ENCODE measurements around the gene AAGAB. TPM values are rescaled to one million over a fixed set of nuclear protein-coding genes. Genes with fewer than 3 reads are reported as not detected.

The AAGAB gene
- total and polyA plus RNA-seq, 7 experiments from 2014 or later = 19.5 to 47.8 (median 25.7) TPM

- POLR2A ChIA-PET = no interaction called here
- no peak overlapping the region for H3K27ac Mint-ChIP-seq
- H3K9me3 Mint-ChIP-seq = no peaks in the 10 kb centered on the region
- no peaks in the 10 kb centered on the region for H3K27me3 Mint-ChIP-seq
- no peak overlapping the region for H3K4me3 Mint-ChIP-seq
- H3K27ac ChIP-seq (ENCODE audit: low read depth, low read length) = no peak overlapping the region
- ATAC-seq (no peak), DNase-seq (no peak)
- intact Hi-C loops (cut with micrococcal nuclease) = no loop called here
- H3K9me3 ChIP-seq (ENCODE audit: control insufficient read depth in 2 of 3, low read length in 3 of 3) = no peaks in the 10 kb centered on the region
- H3K36me3 ChIP-seq (ENCODE audit: control insufficient read depth in 2 of 3, insufficient read depth in 3 of 3, low read length in 3 of 3) = peaks cover 6 to 44% (median 16%) of the 10 kb centered on the region in 3 experiments
- peaks cover 8 to 25% (median 13%) of the 10 kb centered on the region in 7 donors for H3K4me1 Mint-ChIP-seq
- peaks cover 24 to 73% (median 62%) of the 10 kb centered on the region in 5 donors for H3K36me3 Mint-ChIP-seq
- no peaks in the 10 kb centered on the region for H3K27me3 ChIP-seq (ENCODE audit: control insufficient read depth in 2 of 2, insufficient read depth in 2 of 2, low read length in 2 of 2)
- peaks cover 0 to 13% of the 10 kb centered on the region in 2 donors for H3K4me1 ChIP-seq (ENCODE audit: control insufficient read depth in 2 of 2, insufficient read depth in 2 of 2, low read length in 2 of 2)
- H3K4me3 ChIP-seq (ENCODE audit: low read length) = no peak overlapping the region
- CTCF ChIA-PET = no interaction called here
These were observed 21.9 kb downstream of the AAGAB start for GRCh38 chr15:67232591-67232990.

- Histone ChIP-seq H3K4me3 (ENCODE audit: low read length) (no peak overlapping the region), H3K4me1 (ENCODE audit: control insufficient read depth in 2 of 2, insufficient read depth in 2 of 2, low read length in 2 of 2) (peaks cover 0 to 14% of the 10 kb centered on the region in 2 donors), H3K36me3 (ENCODE audit: control insufficient read depth in 2 of 3, insufficient read depth in 3 of 3, low read length in 3 of 3) (peaks cover 6 to 43% (median 16%) of the 10 kb centered on the region in 3 experiments), H3K9me3 (ENCODE audit: control insufficient read depth in 2 of 3, low read length in 3 of 3) (no peaks in the 10 kb centered on the region), H3K27me3 (ENCODE audit: control insufficient read depth in 2 of 2, insufficient read depth in 2 of 2, low read length in 2 of 2) (no peaks in the 10 kb centered on the region), H3K27ac (ENCODE audit: low read depth, low read length) (no peak overlapping the region)
- no peaks in the 10 kb centered on the region for H3K9me3 Mint-ChIP-seq
- peaks cover 24 to 70% (median 59%) of the 10 kb centered on the region in 5 donors for H3K36me3 Mint-ChIP-seq
- H3K27me3 Mint-ChIP-seq = no peaks in the 10 kb centered on the region
- no peak for ATAC-seq
- intact Hi-C loops (cut with micrococcal nuclease) = no loop called here
- no peak for DNase-seq
- H3K4me1 Mint-ChIP-seq = peaks cover 8 to 13% (median 9%) of the 10 kb centered on the region in 7 donors
- no peak overlapping the region for H3K4me3 Mint-ChIP-seq
- H3K27ac Mint-ChIP-seq = no peak overlapping the region
- POLR2A ChIA-PET = no interaction called here
- CTCF ChIA-PET = interaction anchor here (0.7 to 1.2 kb wide), 3 partner anchors 10 to 226 kb away, joined by 3 to 4 read pairs (median 3); no protein-coding TSS in a partner anchor
These were observed 24.0 kb downstream of the AAGAB start for GRCh38 chr15:67230504-67230903.

- no peak for ATAC-seq
- Histone ChIP-seq H3K9me3 (ENCODE audit: control insufficient read depth in 2 of 3, low read length in 3 of 3) (no peaks in the 10 kb centered on the region), H3K27me3 (ENCODE audit: control insufficient read depth in 2 of 2, insufficient read depth in 2 of 2, low read length in 2 of 2) (no peaks in the 10 kb centered on the region), H3K4me3 (ENCODE audit: low read length) (no peak overlapping the region), H3K36me3 (ENCODE audit: control insufficient read depth in 2 of 3, insufficient read depth in 3 of 3, low read length in 3 of 3) (peaks cover 6 to 33% (median 16%) of the 10 kb centered on the region in 3 experiments), H3K27ac (ENCODE audit: low read depth, low read length) (no peak overlapping the region), H3K4me1 (ENCODE audit: control insufficient read depth in 2 of 2, insufficient read depth in 2 of 2, low read length in 2 of 2) (peaks cover 0 to 14% of the 10 kb centered on the region in 2 donors)
- Mint-ChIP-seq H3K4me3 (no peak overlapping the region), H3K27ac (no peak overlapping the region), H3K4me1 (peaks cover 8 to 13% (median 9%) of the 10 kb centered on the region in 7 donors), H3K9me3 (no peaks in the 10 kb centered on the region), H3K36me3 (peaks cover 16 to 57% (median 40%) of the 10 kb centered on the region in 5 donors), H3K27me3 (no peaks in the 10 kb centered on the region)
- ChIA-PET POLR2A (no interaction called here), CTCF (no interaction called here)
- intact Hi-C loops (cut with micrococcal nuclease) = no loop called here
- no peak for DNase-seq
These were observed 26.2 kb downstream of the AAGAB start for GRCh38 chr15:67228286-67228685.

- Histone ChIP-seq H3K36me3 (ENCODE audit: control insufficient read depth in 2 of 3, insufficient read depth in 3 of 3, low read length in 3 of 3) (peaks cover 6 to 30% (median 16%) of the 10 kb centered on the region in 3 experiments), H3K4me1 (ENCODE audit: control insufficient read depth in 2 of 2, insufficient read depth in 2 of 2, low read length in 2 of 2) (peaks cover 0 to 14% of the 10 kb centered on the region in 2 donors), H3K9me3 (ENCODE audit: control insufficient read depth in 2 of 3, low read length in 3 of 3) (no peaks in the 10 kb centered on the region), H3K27ac (ENCODE audit: low read depth, low read length) (no peak overlapping the region), H3K27me3 (ENCODE audit: control insufficient read depth in 2 of 2, insufficient read depth in 2 of 2, low read length in 2 of 2) (no peaks in the 10 kb centered on the region), H3K4me3 (ENCODE audit: low read length) (no peak overlapping the region)
- Mint-ChIP-seq H3K9me3 (no peaks in the 10 kb centered on the region), H3K36me3 (peaks cover 16 to 53% (median 36%) of the 10 kb centered on the region in 5 donors), H3K27ac (no peak overlapping the region), H3K4me3 (no peak overlapping the region), H3K27me3 (no peaks in the 10 kb centered on the region), H3K4me1 (peaks cover 8 to 13% (median 9%) of the 10 kb centered on the region in 7 donors)
- intact Hi-C loops (cut with micrococcal nuclease) = no loop called here
- ChIA-PET POLR2A (no interaction called here), CTCF (interaction anchor here (0.6 kb wide), 1 partner anchor 292 kb away, joined by 3 read pairs; no protein-coding TSS in a partner anchor)
- no peak for ATAC-seq
- no peak for DNase-seq
These were observed 26.6 kb downstream of the AAGAB start for GRCh38 chr15:67227846-67228245.

- H3K9me3 ChIP-seq (ENCODE audit: control insufficient read depth in 2 of 3, low read length in 3 of 3) = no peaks in the 10 kb centered on the region
- no peaks in the 10 kb centered on the region for H3K27me3 Mint-ChIP-seq
- no peak for DNase-seq
- H3K4me3 ChIP-seq (ENCODE audit: low read length) = no peak overlapping the region
- peaks cover 8 to 13% (median 9%) of the 10 kb centered on the region in 7 donors for H3K4me1 Mint-ChIP-seq
- H3K36me3 Mint-ChIP-seq = peaks cover 14 to 49% (median 32%) of the 10 kb centered on the region in 5 donors
- no peaks in the 10 kb centered on the region for H3K27me3 ChIP-seq (ENCODE audit: control insufficient read depth in 2 of 2, insufficient read depth in 2 of 2, low read length in 2 of 2)
- POLR2A ChIA-PET = no interaction called here
- H3K4me3 Mint-ChIP-seq = no peak overlapping the region
- peaks cover 0 to 14% of the 10 kb centered on the region in 2 donors for H3K4me1 ChIP-seq (ENCODE audit: control insufficient read depth in 2 of 2, insufficient read depth in 2 of 2, low read length in 2 of 2)
- CTCF ChIA-PET = interaction anchor here (0.6 kb wide), 1 partner anchor 291 kb away, joined by 3 read pairs; no protein-coding TSS in a partner anchor
- H3K36me3 ChIP-seq (ENCODE audit: control insufficient read depth in 2 of 3, insufficient read depth in 3 of 3, low read length in 3 of 3) = peaks cover 6 to 27% (median 12%) of the 10 kb centered on the region in 3 experiments
- intact Hi-C loops (cut with micrococcal nuclease) = no loop called here
- H3K27ac ChIP-seq (ENCODE audit: low read depth, low read length) = no peak overlapping the region
- no peak for ATAC-seq
- H3K27ac Mint-ChIP-seq = no peak overlapping the region
- H3K9me3 Mint-ChIP-seq = no peaks in the 10 kb centered on the region
These were observed 27.0 kb downstream of the AAGAB start for GRCh38 chr15:67227431-67227830.

GRCh38 chr15:67225336-67225735 lies 29.1 kb downstream of the AAGAB start:
- no peak overlapping the region for H3K4me3 ChIP-seq (ENCODE audit: low read length)
- Mint-ChIP-seq H3K4me1 (peaks cover 8 to 13% (median 9%) of the 10 kb centered on the region in 7 donors), H3K27ac (no peak overlapping the region), H3K9me3 (no peaks in the 10 kb centered on the region), H3K27me3 (no peaks in the 10 kb centered on the region), H3K4me3 (no peak overlapping the region), H3K36me3 (peaks cover 0 to 34% (median 20%) of the 10 kb centered on the region in 5 donors)
- no peak for DNase-seq
- ChIA-PET POLR2A (no interaction called here), CTCF (no interaction called here)
- peaks cover 0 to 10% (median 0%) of the 10 kb centered on the region in 3 experiments for H3K36me3 ChIP-seq (ENCODE audit: control insufficient read depth in 2 of 3, insufficient read depth in 3 of 3, low read length in 3 of 3)
- H3K27ac ChIP-seq (ENCODE audit: low read depth, low read length) = no peak overlapping the region
- no peak for ATAC-seq
- H3K4me1 ChIP-seq (ENCODE audit: control insufficient read depth in 2 of 2, insufficient read depth in 2 of 2, low read length in 2 of 2) = peaks cover 0 to 14% of the 10 kb centered on the region in 2 donors
- intact Hi-C loops (cut with micrococcal nuclease) = no loop called here
- H3K27me3 ChIP-seq (ENCODE audit: control insufficient read depth in 2 of 2, insufficient read depth in 2 of 2, low read length in 2 of 2) = no peaks in the 10 kb centered on the region
- H3K9me3 ChIP-seq (ENCODE audit: control insufficient read depth in 2 of 3, low read length in 3 of 3) = no peaks in the 10 kb centered on the region

- intact Hi-C loops (cut with micrococcal nuclease) = no loop called here
- H3K36me3 Mint-ChIP-seq = peaks cover 0 to 33% (median 23%) of the 10 kb centered on the region in 5 donors
- no peaks in the 10 kb centered on the region for H3K9me3 Mint-ChIP-seq
- Histone ChIP-seq H3K9me3 (ENCODE audit: control insufficient read depth in 2 of 3, low read length in 3 of 3) (no peaks in the 10 kb centered on the region), H3K4me3 (ENCODE audit: low read length) (no peak overlapping the region), H3K27me3 (ENCODE audit: control insufficient read depth in 2 of 2, insufficient read depth in 2 of 2, low read length in 2 of 2) (no peaks in the 10 kb centered on the region), H3K4me1 (ENCODE audit: control insufficient read depth in 2 of 2, insufficient read depth in 2 of 2, low read length in 2 of 2) (peaks cover 0 to 14% of the 10 kb centered on the region in 2 donors), H3K27ac (ENCODE audit: low read depth, low read length) (no peak overlapping the region), H3K36me3 (ENCODE audit: control insufficient read depth in 2 of 3, insufficient read depth in 3 of 3, low read length in 3 of 3) (peaks cover 0 to 6% (median 0%) of the 10 kb centered on the region in 3 experiments)
- ATAC-seq (no peak), DNase-seq (no peak)
- H3K4me1 Mint-ChIP-seq = peaks cover 8 to 13% (median 9%) of the 10 kb centered on the region in 7 donors
- no peak overlapping the region for H3K27ac Mint-ChIP-seq
- ChIA-PET POLR2A (interaction anchor here (0.6 kb wide), 1 partner anchor 880 kb away, joined by 6 read pairs; no protein-coding TSS in a partner anchor), CTCF (no interaction called here)
- no peak overlapping the region for H3K4me3 Mint-ChIP-seq
- H3K27me3 Mint-ChIP-seq = no peaks in the 10 kb centered on the region
These were observed 29.6 kb downstream of the AAGAB start for GRCh38 chr15:67224889-67225288.

Data from naive thymus-derived CD4-positive, alpha-beta T cell (primary cell).